ENCODE results near the gene C10orf90. TPM values are rescaled to one million over a fixed set of nuclear protein-coding genes. Genes with fewer than 3 reads are reported as not detected.

The C10orf90 gene
- total and polyA plus RNA-seq, 4 donors = not detected

DNA sequence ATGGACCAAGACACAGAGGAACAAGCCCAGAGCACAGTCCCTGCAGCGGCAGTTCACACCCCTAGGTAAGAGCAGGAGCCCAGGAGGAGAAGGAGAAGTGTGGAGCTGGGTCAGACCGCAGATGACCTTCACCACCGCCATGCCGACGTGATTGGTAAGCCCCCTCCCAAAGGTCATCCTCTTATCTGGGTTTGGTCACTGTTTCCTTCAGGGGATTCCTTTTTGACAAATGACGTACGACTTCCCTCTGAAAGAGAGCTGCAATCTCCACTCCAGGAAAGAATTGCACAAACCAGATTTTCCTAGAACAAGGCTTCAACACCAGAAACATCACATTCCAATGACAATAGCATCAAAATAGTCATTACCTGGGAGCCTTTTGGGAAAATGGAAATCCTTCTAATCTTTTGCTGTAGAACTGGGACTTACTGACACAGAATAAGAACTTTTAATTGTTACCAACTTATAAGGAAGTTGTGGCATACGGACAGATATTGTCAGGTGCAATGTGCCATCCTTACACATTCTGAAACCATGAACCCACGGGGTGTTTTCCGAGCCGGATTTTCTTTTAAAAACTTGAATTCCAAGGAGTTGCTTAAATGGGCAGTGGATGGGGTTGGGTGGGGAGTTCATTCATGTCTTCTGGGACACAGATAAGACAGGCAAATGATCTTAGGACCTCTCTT is 261.4 kb downstream of the C10orf90 start:
- H3K4me1 ChIP-seq (ENCODE audit: control insufficient read depth in 5 of 5, insufficient read depth in 5 of 5, low read length in 5 of 5) = peaks cover 0 to 1% (median 0%) of the 10 kb centered on the region in 5 donors
- H3K9ac ChIP-seq (ENCODE audit: insufficient read depth in 1 of 2, low read length in 2 of 2) = no peak overlapping the region
- TF ChIP-seq, protein P1, sequence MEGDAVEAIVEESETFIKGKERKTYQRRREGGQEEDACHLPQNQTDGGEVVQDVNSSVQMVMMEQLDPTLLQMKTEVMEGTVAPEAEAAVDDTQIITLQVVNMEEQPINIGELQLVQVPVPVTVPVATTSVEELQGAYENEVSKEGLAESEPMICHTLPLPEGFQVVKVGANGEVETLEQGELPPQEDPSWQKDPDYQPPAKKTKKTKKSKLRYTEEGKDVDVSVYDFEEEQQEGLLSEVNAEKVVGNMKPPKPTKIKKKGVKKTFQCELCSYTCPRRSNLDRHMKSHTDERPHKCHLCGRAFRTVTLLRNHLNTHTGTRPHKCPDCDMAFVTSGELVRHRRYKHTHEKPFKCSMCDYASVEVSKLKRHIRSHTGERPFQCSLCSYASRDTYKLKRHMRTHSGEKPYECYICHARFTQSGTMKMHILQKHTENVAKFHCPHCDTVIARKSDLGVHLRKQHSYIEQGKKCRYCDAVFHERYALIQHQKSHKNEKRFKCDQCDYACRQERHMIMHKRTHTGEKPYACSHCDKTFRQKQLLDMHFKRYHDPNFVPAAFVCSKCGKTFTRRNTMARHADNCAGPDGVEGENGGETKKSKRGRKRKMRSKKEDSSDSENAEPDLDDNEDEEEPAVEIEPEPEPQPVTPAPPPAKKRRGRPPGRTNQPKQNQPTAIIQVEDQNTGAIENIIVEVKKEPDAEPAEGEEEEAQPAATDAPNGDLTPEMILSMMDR (IDR thresholded peaks at IDR 0.05; ENCODE audit: control extremely low read depth, extremely low read depth) = no peak
- H3K4me3 ChIP-seq = no peak overlapping the region
- H3K36me3 ChIP-seq (ENCODE audit: control insufficient read depth in 4 of 4, insufficient read depth in 4 of 4, low read length in 4 of 4) = no peaks in the 10 kb centered on the region
- peaks cover 0 to 4% (median 0%) of the 10 kb centered on the region in 4 donors for H3K9me3 ChIP-seq (ENCODE audit: control insufficient read depth in 4 of 4, insufficient read depth in 3 of 4, low read length in 3 of 4)
- WGBS, 2 donors = 37 to 51% methylated on average over 11 of the region's 11 CpGs
- no peak for DNase-seq
- ATAC-seq (ENCODE audit: insufficient read depth, low FRiP score) = no peak
- H3K27ac ChIP-seq (ENCODE audit: low read depth in 1 of 2, low read length in 1 of 2) = no peak overlapping the region
- H3K27me3 ChIP-seq (ENCODE audit: control insufficient read depth in 3 of 3, insufficient read depth in 3 of 3, low read length in 2 of 3) = peaks cover 0 to 3% (median 0%) of the 10 kb centered on the region in 3 donors

DNA sequence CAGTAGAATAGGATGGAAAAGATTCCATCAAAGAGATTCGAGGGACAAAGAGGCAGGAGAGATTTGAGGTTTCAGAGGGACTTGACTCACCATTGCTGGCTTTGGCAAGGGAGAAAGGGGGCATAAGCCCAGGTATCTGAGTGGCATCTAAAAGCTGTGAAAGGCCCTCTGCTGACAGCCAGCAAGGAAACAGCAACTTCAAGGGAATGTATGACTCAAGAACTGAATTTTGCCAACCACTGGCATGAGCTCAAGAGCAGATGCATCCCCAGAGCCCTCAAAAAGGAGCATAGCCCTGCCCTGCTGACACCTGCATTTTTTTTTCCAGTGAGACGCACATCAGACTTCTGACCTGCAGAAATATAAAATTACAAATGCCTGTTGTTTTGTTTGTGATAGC is 262.7 kb downstream of the C10orf90 start:
- peaks cover 0 to 4% (median 0%) of the 10 kb centered on the region in 4 donors for H3K9me3 ChIP-seq (ENCODE audit: control insufficient read depth in 4 of 4, insufficient read depth in 3 of 4, low read length in 3 of 4)
- H3K4me1 ChIP-seq (ENCODE audit: control insufficient read depth in 5 of 5, insufficient read depth in 5 of 5, low read length in 5 of 5) = peaks cover 0 to 14% (median 4%) of the 10 kb centered on the region in 5 donors
- TF ChIP-seq, protein P1 (IDR thresholded peaks at IDR 0.05; ENCODE audit: control extremely low read depth, extremely low read depth) = no peak
- H3K4me3 ChIP-seq = no peak overlapping the region
- H3K27ac ChIP-seq (ENCODE audit: low read depth in 1 of 2, low read length in 1 of 2) = no peak overlapping the region
- no peak overlapping the region for H3K9ac ChIP-seq (ENCODE audit: insufficient read depth in 1 of 2, low read length in 2 of 2)
- 87 to 89% methylated on average over 2 of the region's 2 CpGs for WGBS, 2 donors
- no peaks in the 10 kb centered on the region for H3K27me3 ChIP-seq (ENCODE audit: control insufficient read depth in 3 of 3, insufficient read depth in 3 of 3, low read length in 2 of 3)
- no peaks in the 10 kb centered on the region for H3K36me3 ChIP-seq (ENCODE audit: control insufficient read depth in 4 of 4, insufficient read depth in 4 of 4, low read length in 4 of 4)
- ATAC-seq (ENCODE audit: insufficient read depth, low FRiP score) (no peak), DNase-seq (no peak)

DNA sequence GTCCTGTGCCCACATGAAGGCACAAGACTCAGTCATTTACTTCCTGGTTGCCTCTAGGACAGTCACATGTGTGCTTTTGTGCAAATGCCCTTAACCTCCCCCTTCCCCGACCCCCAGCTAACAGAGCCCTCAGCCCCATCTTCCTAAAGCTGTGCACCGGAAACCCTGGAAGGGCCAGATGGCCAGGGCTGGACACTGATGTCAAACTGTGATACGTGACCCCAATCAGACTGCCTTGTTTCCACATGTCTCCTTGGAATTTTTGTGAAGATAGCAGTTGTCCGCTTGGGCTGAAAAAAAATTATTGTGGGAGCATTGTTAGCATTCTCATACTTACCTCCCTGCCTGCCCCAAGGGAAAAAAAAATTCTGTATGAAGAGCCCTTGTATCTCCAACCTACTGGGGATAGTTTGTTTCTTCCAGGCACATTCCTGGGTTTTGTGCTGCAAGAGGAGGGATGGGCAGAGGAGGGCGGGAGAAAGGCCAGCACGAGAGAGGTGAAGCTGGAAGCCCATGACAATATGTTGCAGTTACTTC is 265.2 kb downstream of the C10orf90 start:
- H3K27ac ChIP-seq (ENCODE audit: low read depth in 1 of 2, low read length in 1 of 2) = no peak overlapping the region
- 86 to 89% methylated on average over 6 of the region's 6 CpGs for WGBS, 2 donors
- no peaks in the 10 kb centered on the region for H3K27me3 ChIP-seq (ENCODE audit: control insufficient read depth in 3 of 3, insufficient read depth in 3 of 3, low read length in 2 of 3)
- no peak overlapping the region for H3K9ac ChIP-seq (ENCODE audit: insufficient read depth in 1 of 2, low read length in 2 of 2)
- no peaks in the 10 kb centered on the region for H3K36me3 ChIP-seq (ENCODE audit: control insufficient read depth in 4 of 4, insufficient read depth in 4 of 4, low read length in 4 of 4)
- peaks cover 0 to 18% (median 4%) of the 10 kb centered on the region in 5 donors for H3K4me1 ChIP-seq (ENCODE audit: control insufficient read depth in 5 of 5, insufficient read depth in 5 of 5, low read length in 5 of 5)
- H3K4me3 ChIP-seq = no peak overlapping the region
- peaks cover 0 to 2% (median 0%) of the 10 kb centered on the region in 4 donors for H3K9me3 ChIP-seq (ENCODE audit: control insufficient read depth in 4 of 4, insufficient read depth in 3 of 4, low read length in 3 of 4)
- no peak for ATAC-seq (ENCODE audit: insufficient read depth, low FRiP score)
- TF ChIP-seq, protein P1 (IDR thresholded peaks at IDR 0.05; ENCODE audit: control extremely low read depth, extremely low read depth) = no peak
- DNase-seq = no peak

Data from lung (tissue), 12 donors.